Neural progenitor cell (in vitro differentiated cells): Measurements from ENCODE around the gene SYCN.

Experiments used
- CTCF ChIP-seq: fragments of 200-600 bp; sonication (generic); IDR thresholded peaks from 2 replicates; pipeline ENCODE4 v1.5.1; 2017; ENCODE audit warnings: antibody characterized with exemption, mild to moderate bottlenecking
- EZH2 ChIP-seq: fragments of 200-600 bp; sonication (generic); IDR thresholded peaks from 2 replicates; pipeline ENCODE4 v1.6.1; 2017; ENCODE audit warnings: antibody characterized with exemption, mild to moderate bottlenecking, moderate library complexity

- no peak for TF ChIP-seq CTCF
- no peak for TF ChIP-seq EZH2
These were observed 3.3 kb upstream of the SYCN start for GRCh38 chr19:39207293-39207836.
